Measurements from ENCODE around the gene RHBDD1.
A peak's percentile ranks its signal among the peaks of the same experiment; 100 is the strongest.

RHBDD1 gene

DNA sequence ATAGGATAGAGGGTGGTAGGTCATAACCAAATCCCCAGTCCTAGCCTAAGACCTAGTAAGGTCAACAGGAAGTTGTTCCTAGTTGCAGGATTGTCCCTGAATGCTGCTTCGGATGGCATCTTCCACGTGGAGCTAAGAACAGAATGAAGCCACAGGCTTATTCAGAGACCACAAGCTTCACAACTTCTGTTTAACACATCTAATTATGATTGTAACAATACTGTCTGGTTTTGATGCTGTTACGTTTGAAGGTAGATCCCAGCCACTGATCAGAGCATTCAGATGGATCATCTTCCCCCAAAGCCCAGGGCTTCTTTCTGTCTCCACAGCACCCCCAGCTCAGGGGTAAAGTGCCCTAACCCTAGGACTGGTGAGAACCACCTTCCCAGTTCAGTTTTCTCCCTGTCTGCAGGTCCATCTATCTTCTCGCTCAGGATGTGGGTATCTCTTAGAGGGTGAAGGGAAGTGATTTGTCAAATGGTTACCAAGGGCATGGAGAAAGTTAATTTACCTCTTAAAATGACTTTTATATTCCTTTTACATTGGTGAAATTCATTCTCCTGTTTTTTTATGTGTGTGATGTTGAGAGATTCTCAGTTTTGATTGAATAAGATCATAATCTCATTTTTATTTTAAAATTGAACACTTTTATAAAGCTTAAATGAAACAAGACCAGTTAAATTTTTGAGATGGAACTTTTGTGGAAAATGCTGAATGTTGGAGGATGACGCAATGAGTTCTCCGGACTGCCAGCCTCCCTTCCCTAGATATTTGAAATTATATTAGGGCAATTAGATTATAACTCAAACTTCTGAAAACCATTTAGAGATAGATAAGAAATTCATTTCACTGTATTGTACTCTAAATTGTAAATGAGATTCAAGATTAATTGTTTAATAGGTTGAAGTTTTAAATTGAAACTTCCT is 66.5 kb downstream of the RHBDD1 start:
- no peak for DNase-seq (ENCODE audit: low read depth)
- no peak overlapping the region for H3K4me3 ChIP-seq (ENCODE audit: low read depth, low read length)

DNA sequence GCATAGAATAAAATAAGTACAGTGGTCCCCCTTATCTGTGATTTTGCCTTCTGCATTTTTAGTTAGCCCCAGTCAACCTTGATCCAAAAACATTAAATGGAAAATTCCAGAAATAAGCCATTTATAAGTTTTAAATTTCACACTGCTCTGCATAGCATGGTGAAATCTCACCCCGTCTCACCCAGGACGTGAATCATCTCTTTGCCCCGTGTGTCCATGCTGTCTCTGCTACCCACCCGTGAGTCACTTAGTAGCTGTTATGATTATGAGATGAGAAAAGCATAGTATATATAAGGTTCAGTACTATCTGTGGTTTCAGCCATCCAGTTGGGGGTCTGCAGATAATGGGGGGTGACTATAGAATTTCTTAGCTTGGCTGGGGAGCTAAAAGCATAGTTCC is 67.3 kb downstream of the RHBDD1 start:
- peak; percentile 72 for DNase-seq (ENCODE audit: low read depth)
- no peak overlapping the region for H3K4me3 ChIP-seq (ENCODE audit: low read depth, low read length)

GRCh38 chr2:226904592-226904991 is 68.7 kb downstream of the RHBDD1 start:
- no peak for DNase-seq (ENCODE audit: low read depth)
- H3K4me3 ChIP-seq (ENCODE audit: low read depth, low read length) = no peak overlapping the region

DNA sequence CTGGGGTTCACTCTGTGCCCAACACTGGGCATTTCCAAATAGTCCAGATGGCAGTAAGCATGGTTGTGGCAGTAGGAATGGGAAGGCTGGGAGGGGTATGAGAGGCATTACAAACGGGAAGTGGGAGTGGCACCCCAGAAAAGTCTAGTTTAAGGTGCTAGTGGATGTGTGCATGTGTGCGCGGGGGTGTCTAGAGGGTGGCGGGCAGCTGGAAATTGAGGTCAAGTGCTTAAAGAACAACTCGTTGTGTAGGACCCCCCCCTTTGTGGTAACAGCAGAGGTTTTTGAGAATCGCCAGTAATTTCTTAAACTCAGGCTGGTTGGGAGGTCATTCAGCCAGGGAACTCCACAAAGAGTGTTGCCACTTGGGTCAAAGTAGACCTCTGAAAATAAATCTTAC is 69.9 kb downstream of the RHBDD1 start:
- no peak for DNase-seq (ENCODE audit: low read depth)
- H3K4me3 ChIP-seq (ENCODE audit: low read depth, low read length) = no peak overlapping the region

DNA sequence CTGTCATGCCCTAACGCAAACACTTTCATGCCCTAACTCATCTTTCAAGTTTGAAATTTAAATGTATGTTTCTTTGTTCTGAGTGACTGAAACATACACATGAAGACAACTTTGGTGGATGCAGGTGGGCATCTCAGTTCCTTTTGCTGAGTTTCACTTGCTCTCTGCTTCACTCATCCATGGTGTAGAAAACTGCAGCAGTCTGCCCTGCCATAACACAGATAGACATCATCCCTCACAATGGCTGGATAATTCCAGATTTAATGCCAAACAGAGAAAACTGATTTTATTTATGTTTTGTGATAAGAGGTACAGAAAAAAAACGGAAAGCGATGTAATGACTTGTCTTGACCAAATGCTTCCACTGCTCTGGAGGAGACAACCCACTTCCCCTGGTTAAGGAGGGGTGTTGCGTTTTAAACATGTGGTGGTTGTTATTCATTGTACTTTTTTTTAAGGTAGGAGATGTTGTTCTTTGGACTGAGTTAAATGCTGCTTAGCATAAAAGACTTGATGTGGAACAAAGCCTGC is 70.4 kb downstream of the RHBDD1 start:
- H3K4me3 ChIP-seq (ENCODE audit: low read depth, low read length) = no peak overlapping the region
- no peak for DNase-seq (ENCODE audit: low read depth)

GRCh38 chr2:226909126-226909525 is 73.3 kb downstream of the RHBDD1 start:
- no peak overlapping the region for H3K4me3 ChIP-seq (ENCODE audit: low read depth, low read length)
- no peak for DNase-seq (ENCODE audit: low read depth)

- no peak overlapping the region for H3K4me3 ChIP-seq (ENCODE audit: low read depth, low read length)
- DNase-seq (ENCODE audit: low read depth) = no peak
Measured at GRCh38 chr2:226909836-226910235, 74.0 kb downstream of the RHBDD1 start.

DNA sequence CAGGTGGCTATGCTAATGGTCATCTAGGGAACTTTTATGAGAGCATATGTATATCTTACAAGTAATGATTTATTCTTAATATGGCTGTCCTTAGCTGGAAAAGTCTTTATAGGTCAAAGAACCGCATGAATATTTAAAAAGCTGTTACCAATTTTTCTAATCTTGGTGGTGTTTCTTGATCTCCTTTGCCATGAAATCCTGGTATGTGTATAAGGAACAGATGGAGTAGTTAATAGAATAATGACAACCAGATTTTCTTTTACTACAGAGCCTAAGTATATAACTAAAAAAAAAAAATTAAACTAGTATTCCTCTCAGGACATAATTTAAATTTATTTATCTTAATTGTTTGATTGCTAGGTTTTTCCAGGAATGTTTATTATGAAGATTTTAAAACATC is 74.5 kb downstream of the RHBDD1 start:
- no peak overlapping the region for H3K4me3 ChIP-seq (ENCODE audit: low read depth, low read length)
- DNase-seq (ENCODE audit: low read depth) = no peak

DNA sequence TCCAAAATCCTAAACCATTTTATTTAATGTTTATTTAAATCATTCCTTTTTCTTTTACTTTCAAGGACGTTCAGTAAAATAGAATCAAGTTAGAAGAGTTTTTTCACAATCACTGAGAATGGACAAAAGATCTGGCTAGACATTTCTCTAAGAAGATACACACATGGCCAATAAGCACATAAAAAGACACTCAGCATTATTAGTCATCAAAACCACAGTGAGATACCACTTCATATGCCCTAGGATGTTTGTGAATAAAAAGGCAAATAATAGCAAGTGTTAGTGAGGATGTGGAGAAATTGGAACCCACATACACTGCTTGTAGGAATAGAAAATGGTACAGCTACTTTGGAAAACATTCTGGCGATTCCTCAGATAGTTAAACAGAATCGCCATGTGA is 76.1 kb downstream of the RHBDD1 start:
- DNase-seq (ENCODE audit: low read depth) = peak; percentile 19
- H3K4me3 ChIP-seq (ENCODE audit: low read depth, low read length) = no peak overlapping the region

- H3K4me3 ChIP-seq (ENCODE audit: low read depth, low read length) = no peak overlapping the region
- no peak for DNase-seq (ENCODE audit: low read depth)
Measured at GRCh38 chr2:226913641-226914040, 77.8 kb downstream of the RHBDD1 start.

- no peak overlapping the region for H3K4me3 ChIP-seq (ENCODE audit: low read depth, low read length)
- DNase-seq (ENCODE audit: low read depth) = peak; percentile 64
Measured at GRCh38 chr2:226915846-226916360, 80.0 kb downstream of the RHBDD1 start.

DNA sequence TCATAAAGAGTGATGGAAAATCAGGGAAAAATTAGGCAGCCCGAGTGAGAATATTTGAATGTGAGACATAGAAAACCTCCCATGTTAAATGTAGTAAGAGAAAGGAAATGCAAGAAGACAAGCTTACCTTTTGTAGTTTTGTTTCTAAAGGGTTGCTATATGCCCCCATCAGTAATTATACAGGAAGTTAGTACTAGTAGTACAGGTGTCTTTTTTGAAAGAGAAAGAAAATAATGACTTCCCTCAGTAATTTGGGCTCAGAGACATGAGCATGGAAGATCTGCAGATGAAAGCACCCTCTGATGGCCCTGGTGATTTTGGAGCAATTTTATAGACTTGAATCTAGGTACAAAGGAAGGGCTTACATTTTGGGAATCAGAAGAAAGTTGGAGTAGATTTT is 80.8 kb downstream of the RHBDD1 start:
- H3K4me3 ChIP-seq (ENCODE audit: low read depth, low read length) = no peak overlapping the region
- no peak for DNase-seq (ENCODE audit: low read depth)

DNA sequence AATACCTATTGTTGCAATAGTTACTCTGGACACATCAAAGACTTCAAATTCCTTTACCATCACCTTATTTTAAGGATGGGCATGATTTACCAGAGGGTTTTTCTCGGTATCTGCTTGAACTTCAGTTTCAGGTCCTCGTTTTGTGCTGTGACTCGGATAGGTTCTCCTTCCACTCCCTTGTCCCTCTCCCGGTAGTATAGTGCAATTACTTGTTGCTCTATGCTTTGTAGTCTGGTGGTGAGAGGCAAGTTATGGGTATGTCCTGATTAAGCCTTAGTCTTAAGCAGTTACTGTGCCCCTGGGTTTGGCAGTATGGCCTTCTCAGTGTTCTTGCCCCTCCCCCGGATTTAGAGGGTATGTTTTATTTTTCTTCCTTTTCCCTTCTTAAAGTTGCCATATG is 96.6 kb downstream of the RHBDD1 start:
- no peak for DNase-seq (ENCODE audit: low read depth)
- no peak overlapping the region for H3K4me3 ChIP-seq (ENCODE audit: low read depth, low read length)

DNA sequence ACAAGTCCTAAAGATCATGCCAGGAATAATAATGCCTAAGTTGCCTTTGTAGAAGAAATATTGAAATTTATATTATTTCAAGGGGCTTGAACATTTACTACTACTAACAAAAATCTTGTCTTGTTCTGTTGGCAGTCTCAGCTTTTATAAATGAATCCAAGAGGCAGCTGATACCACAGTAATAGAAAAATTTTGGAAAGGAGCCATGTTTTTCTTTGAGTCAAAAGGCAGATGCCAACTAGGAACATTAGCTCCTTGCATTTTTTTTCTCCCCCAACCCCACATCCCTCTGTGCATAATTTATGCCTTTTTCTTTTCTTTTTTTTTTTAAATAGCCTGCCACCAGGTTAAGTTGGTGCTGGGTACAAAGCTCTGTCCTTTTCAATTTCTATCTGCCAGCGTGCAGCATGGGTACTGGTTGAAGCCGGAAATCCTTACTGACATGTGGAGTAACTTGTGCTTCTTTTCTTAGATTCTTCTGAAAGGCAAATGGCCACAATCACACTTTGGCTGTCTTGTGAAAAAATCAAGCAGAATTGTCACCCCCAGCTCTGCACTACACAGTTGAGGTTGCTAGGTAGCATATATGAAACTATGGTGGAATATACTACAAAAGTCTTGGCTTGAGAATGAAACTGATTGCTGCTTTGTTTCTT is 98.8 kb downstream of the RHBDD1 start:
- no peak overlapping the region for H3K4me3 ChIP-seq (ENCODE audit: low read depth, low read length)
- peak; percentile 4 for DNase-seq (ENCODE audit: low read depth)

DNA sequence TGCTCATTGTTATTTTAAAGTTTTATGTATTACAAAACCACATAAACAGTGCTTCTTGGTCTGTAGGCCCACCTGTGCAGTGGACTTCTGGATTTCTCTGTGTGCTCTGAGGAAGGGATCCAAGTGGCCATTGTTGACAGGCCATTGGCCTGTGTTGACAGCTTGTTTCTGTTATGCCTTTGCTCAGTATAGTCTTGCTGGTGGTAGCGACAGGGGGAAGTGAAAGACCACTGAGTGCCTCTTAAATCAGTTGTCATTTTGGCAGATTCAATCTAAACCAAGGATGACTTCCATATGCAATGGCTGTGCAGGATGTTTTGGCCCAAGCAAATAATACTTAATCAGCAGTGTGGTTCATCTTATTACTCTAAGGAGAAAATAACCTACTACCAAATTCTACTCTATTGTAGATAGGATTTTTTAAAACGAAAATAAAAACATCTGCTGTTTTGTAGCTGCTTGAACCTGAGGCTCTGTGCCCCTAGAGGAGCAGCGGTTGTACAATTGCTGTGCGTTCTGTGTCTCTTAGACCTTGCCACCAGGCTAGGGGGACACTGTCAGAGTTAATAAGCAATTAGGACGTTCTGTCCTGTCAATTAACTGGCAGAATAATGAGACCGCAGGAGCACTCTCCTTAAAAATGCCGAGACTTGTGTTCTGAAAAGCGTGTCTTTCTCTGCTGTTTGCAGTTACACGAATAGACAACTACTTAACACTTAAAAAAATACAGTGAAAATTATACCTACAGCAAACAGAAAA is 108.2 kb downstream of the RHBDD1 start:
- no peak overlapping the region for H3K4me3 ChIP-seq (ENCODE audit: low read depth, low read length)
- DNase-seq (ENCODE audit: low read depth) = no peak

GRCh38 chr2:226953206-226953605 is 117.4 kb downstream of the RHBDD1 start:
- no peak for DNase-seq (ENCODE audit: low read depth)
- no peak overlapping the region for H3K4me3 ChIP-seq (ENCODE audit: low read depth, low read length)

DNA sequence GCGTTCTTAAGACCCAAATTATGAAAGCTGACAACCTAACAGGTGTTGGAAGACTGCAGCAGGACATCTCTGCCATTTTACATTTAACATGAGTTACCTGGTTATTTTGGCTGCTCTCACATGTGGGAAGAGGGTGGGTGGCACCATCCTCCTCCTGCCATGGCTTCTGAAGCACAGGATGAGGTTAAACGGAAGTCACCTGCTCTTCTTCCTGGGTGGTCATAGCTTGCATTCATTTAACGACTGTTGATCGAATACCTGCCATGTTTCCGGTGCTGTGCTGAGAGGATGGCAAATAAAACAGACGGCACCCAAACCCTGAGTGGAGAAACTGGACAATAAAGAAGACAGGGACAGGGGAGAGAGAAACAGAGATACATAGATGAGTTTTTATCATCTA is 118.0 kb downstream of the RHBDD1 start:
- no peak for DNase-seq (ENCODE audit: low read depth)
- no peak overlapping the region for H3K4me3 ChIP-seq (ENCODE audit: low read depth, low read length)

GRCh38 chr2:226956659-226957058 is 120.8 kb downstream of the RHBDD1 start:
- no peak for DNase-seq (ENCODE audit: low read depth)
- H3K4me3 ChIP-seq (ENCODE audit: low read depth, low read length) = no peak overlapping the region

GRCh38 chr2:226959418-226959817 is 123.6 kb downstream of the RHBDD1 start:
- no peak for DNase-seq (ENCODE audit: low read depth)

More at GRCh38 chr2:226959418-226959817, 123.6 kb downstream of the RHBDD1 start:
- H3K4me3 ChIP-seq (ENCODE audit: low read depth, low read length) = no peak overlapping the region
